ENCODE measurements around the gene PPCS.

DNA sequence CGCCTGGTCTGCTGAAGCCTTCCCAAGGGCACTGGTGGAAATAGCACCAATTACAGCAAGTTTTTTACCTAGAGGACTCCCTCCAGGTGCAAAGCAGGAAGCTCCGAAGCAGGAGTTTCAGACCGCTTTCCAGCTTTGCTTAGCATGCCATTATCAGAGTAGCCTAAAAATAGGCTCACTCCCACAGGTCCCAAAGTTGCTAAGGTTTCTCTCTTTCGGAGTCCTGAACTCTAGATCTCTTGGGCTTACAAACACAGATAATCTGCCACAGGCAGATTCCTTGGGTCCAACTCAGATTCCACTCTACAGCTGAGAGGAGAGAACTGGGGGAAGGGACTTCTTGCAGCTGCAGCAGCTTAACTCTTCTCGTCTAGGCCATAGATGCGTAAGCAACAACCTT lies 23.0 kb upstream of the PPCS start:
- no peak for TF ChIP-seq CEBPB (IDR thresholded peaks at IDR 0.05; ENCODE audit: low read depth, low read length)
- TF ChIP-seq JUND (IDR thresholded peaks at IDR 0.05; ENCODE audit: low read length) = no peak
- TF ChIP-seq JUN (IDR thresholded peaks at IDR 0.05; ENCODE audit: low read depth, low read length) = no peak
- no peak for TF ChIP-seq CTCF (IDR thresholded peaks at IDR 0.05; ENCODE audit: control extremely low read depth in 1 of 3, insufficient read depth in 1 of 3, low read depth in 1 of 3, low read length in 3 of 3)
